Measurements from ENCODE around the gene SMAD3.
"Not testable (repeated sequence)": the region's sequence is repeated elsewhere in the genome, so short reads cannot be mapped to it uniquely, and the experiment has no call there.

The SMAD3 gene

GRCh38 chr15:67064607-67065530 is 533 bp upstream of the SMAD3 start:
- DNase-seq, result peak; percentile 5

GRCh38 chr15:67066041-67066958 is 898 bp downstream of the SMAD3 start:
- DNase-seq, result no peak

- no peak for DNase-seq
Measured at GRCh38 chr15:67066959-67067853, 1.8 kb downstream of the SMAD3 start.

- no peak for DNase-seq
Measured at GRCh38 chr15:67067930-67068551, 2.6 kb downstream of the SMAD3 start.

- no peak for DNase-seq
Measured at GRCh38 chr15:67068710-67069400, 3.5 kb downstream of the SMAD3 start.

- no peak for DNase-seq
Measured at GRCh38 chr15:67070150-67070549, 4.7 kb downstream of the SMAD3 start.

- no peak for DNase-seq
Measured at GRCh38 chr15:67070892-67071664, 5.7 kb downstream of the SMAD3 start.

GRCh38 chr15:67072442-67072841 is 7.0 kb downstream of the SMAD3 start:
- DNase-seq, result no peak

- DNase-seq, result no peak
Measured at GRCh38 chr15:67072958-67073357, 7.6 kb downstream of the SMAD3 start.

GRCh38 chr15:67074886-67075229 is 9.5 kb downstream of the SMAD3 start:
- DNase-seq, result no peak

- not testable (repeated sequence) for DNase-seq
Measured at GRCh38 chr15:67075555-67076135, 10.2 kb downstream of the SMAD3 start.

GRCh38 chr15:67076147-67076843 is 10.9 kb downstream of the SMAD3 start:
- no peak for DNase-seq

- no peak for DNase-seq
Measured at GRCh38 chr15:67077641-67078215, 12.3 kb downstream of the SMAD3 start.

- no peak for DNase-seq
Measured at GRCh38 chr15:67079361-67079760, 14.0 kb downstream of the SMAD3 start.

GRCh38 chr15:67080118-67080899 is 14.9 kb downstream of the SMAD3 start:
- DNase-seq, result no peak

- DNase-seq, result no peak
Measured at GRCh38 chr15:67080900-67081431, 15.6 kb downstream of the SMAD3 start.

- DNase-seq, result no peak
Measured at GRCh38 chr15:67082007-67082536, 16.7 kb downstream of the SMAD3 start.

Data from DMS153 (cell line).